RPMI7951 (cell line): Measurements from ENCODE around the gene SLC19A3. TPM values are rescaled to one million over a fixed set of nuclear protein-coding genes. Genes with fewer than 3 reads are reported as not detected.
"Not testable (repeated sequence)": the region's sequence is repeated elsewhere in the genome, so short reads cannot be mapped to it uniquely, and the experiment has no call there.

Experiments
- DNase-seq: peaks from one replicate; pipeline ENCODE4 v3.0.0-alpha.2; 2012; ENCODE audit warnings: low read depth
- total RNA-seq: library from RNA; depleted of rRNA; stranded (reverse); fragments of >200 nt; shearing (Covaris generic); gene quantifications from 2 replicates; pipeline ENCODE4 v1.2.3, GENCODE V29; 2014

The SLC19A3 gene
- total RNA-seq, 1 experiment from 2014 or later: not detected

- peak; percentile 57 for DNase-seq
These were observed 14.5 kb downstream of the SLC19A3 start for GRCh38 chr2:227703280-227703732.

- DNase-seq: no peak
These were observed 16.3 kb downstream of the SLC19A3 start for GRCh38 chr2:227701556-227701955.

- no peak for DNase-seq
These were observed 20.7 kb downstream of the SLC19A3 start for GRCh38 chr2:227696990-227697679.

- DNase-seq: no peak
These were observed 30.6 kb downstream of the SLC19A3 start for GRCh38 chr2:227687189-227687588.

GRCh38 chr2:227684258-227684657, 33.6 kb downstream of the SLC19A3 start:
- DNase-seq: no peak

- no peak for DNase-seq
These were observed 39.9 kb downstream of the SLC19A3 start for GRCh38 chr2:227677928-227678327.

GRCh38 chr2:227674485-227674884, 43.3 kb downstream of the SLC19A3 start:
- DNase-seq: no peak

GRCh38 chr2:227673620-227674019, 44.2 kb downstream of the SLC19A3 start:
- DNase-seq: not testable (repeated sequence)

- DNase-seq: no peak
These were observed 46.5 kb downstream of the SLC19A3 start for GRCh38 chr2:227671170-227671905.

GRCh38 chr2:227666631-227667170, 51.1 kb downstream of the SLC19A3 start, which contains the start of gene SCYGR5:
Gene SCYGR5, plus strand, starts transcription at chr2:227666804. Its CDS starts 0 bp downstream, at chr2:227666804.
- DNase-seq: not testable (repeated sequence)

GRCh38 chr2:227665189-227665940, 52.5 kb downstream of the SLC19A3 start:
- no peak for DNase-seq

- no peak for DNase-seq
These were observed 56.0 kb downstream of the SLC19A3 start for GRCh38 chr2:227661827-227662226.

GRCh38 chr2:227661025-227661649, 56.7 kb downstream of the SLC19A3 start:
- no peak for DNase-seq

GRCh38 chr2:227657199-227657845, 60.5 kb downstream of the SLC19A3 start:
- no peak for DNase-seq

- peak; percentile 87 for DNase-seq
These were observed 62.4 kb downstream of the SLC19A3 start for GRCh38 chr2:227655454-227655853.

GRCh38 chr2:227654426-227654825, 63.4 kb downstream of the SLC19A3 start:
- no peak for DNase-seq

GRCh38 chr2:227653419-227653818, 64.4 kb downstream of the SLC19A3 start:
- DNase-seq: no peak

GRCh38 chr2:227643990-227644551, 73.8 kb downstream of the SLC19A3 start:
- no peak for DNase-seq

GRCh38 chr2:227642656-227643055, 75.2 kb downstream of the SLC19A3 start:
- no peak for DNase-seq

- no peak for DNase-seq
These were observed 83.6 kb downstream of the SLC19A3 start for GRCh38 chr2:227634201-227634600.
